ENCODE data around the gene R3HDM4. TPM values are rescaled to one million over a fixed set of nuclear protein-coding genes. Genes with fewer than 3 reads are reported as not detected.

R3HDM4 gene
- total and polyA plus RNA-seq, 9 of the 15 experiments (the other 6 are each of a cell fraction or from before 2014, with no cell fraction given), result 3.2 to 154 (median 59.0) TPM

- TF ChIP-seq NR2C2 (CRISPR knock-in tag; IDR thresholded peaks at IDR 0.05), result 0 out of 2 replicates have a peak, but pooled peaks have one; percentile 39
- no peak for TF ChIP-seq NR2C2 (tag; IDR thresholded peaks at IDR 0.05)
- TF ChIP-seq EP300 (IDR thresholded peaks at IDR 0.05; ENCODE audit: low read length), result peak; percentile 79
- TF ChIP-seq, protein P1, sequence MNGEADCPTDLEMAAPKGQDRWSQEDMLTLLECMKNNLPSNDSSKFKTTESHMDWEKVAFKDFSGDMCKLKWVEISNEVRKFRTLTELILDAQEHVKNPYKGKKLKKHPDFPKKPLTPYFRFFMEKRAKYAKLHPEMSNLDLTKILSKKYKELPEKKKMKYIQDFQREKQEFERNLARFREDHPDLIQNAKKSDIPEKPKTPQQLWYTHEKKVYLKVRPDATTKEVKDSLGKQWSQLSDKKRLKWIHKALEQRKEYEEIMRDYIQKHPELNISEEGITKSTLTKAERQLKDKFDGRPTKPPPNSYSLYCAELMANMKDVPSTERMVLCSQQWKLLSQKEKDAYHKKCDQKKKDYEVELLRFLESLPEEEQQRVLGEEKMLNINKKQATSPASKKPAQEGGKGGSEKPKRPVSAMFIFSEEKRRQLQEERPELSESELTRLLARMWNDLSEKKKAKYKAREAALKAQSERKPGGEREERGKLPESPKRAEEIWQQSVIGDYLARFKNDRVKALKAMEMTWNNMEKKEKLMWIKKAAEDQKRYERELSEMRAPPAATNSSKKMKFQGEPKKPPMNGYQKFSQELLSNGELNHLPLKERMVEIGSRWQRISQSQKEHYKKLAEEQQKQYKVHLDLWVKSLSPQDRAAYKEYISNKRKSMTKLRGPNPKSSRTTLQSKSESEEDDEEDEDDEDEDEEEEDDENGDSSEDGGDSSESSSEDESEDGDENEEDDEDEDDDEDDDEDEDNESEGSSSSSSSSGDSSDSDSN (IDR thresholded peaks at IDR 0.05; ENCODE audit: borderline replicate concordance in 1 of 2, low read depth in 2 of 2, low read length in 2 of 2), result peak in 1 of 2 experiments; percentile 84; a peak in 2 of 4 replicates
- TF ChIP-seq ARNT (IDR thresholded peaks at IDR 0.05), result peak; percentile 32 to 55; a peak in 2 of 4 replicates
- peak; percentile 87 for TF ChIP-seq SMARCA4 (IDR thresholded peaks at IDR 0.05)
- TF ChIP-seq ZNF551 (CRISPR knock-in tag; IDR thresholded peaks at IDR 0.05), result no peak
- no peak for TF ChIP-seq ZNF354B (CRISPR knock-in tag; IDR thresholded peaks at IDR 0.05)
- peak; percentile 84 for TF ChIP-seq CXXC5 (CRISPR knock-in tag; IDR thresholded peaks at IDR 0.05)
- TF ChIP-seq SREBF1 (IDR thresholded peaks at IDR 0.05; ENCODE audit: borderline replicate concordance, low read depth, low read length), result no peak
- TF ChIP-seq ZBTB7A (IDR thresholded peaks at IDR 0.05; ENCODE audit: borderline replicate concordance, control insufficient read depth, low read depth, low read length), result no peak
- TF ChIP-seq, protein P2, sequence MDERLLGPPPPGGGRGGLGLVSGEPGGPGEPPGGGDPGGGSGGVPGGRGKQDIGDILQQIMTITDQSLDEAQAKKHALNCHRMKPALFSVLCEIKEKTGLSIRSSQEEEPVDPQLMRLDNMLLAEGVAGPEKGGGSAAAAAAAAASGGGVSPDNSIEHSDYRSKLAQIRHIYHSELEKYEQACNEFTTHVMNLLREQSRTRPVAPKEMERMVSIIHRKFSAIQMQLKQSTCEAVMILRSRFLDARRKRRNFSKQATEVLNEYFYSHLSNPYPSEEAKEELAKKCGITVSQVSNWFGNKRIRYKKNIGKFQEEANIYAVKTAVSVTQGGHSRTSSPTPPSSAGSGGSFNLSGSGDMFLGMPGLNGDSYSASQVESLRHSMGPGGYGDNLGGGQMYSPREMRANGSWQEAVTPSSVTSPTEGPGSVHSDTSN (CRISPR knock-in tag; IDR thresholded peaks at IDR 0.05; ENCODE audit: low read depth), result no peak
- TF ChIP-seq, protein P2 (tag; conservative IDR thresholded peaks at IDR 0.05; ENCODE audit: low read depth), result 0 out of 2 replicates have a peak, but pooled peaks have one; percentile 28
- no peak for TF ChIP-seq SETDB1 (IDR thresholded peaks at IDR 0.05; ENCODE audit: low read length)
- TF ChIP-seq, protein P3, sequence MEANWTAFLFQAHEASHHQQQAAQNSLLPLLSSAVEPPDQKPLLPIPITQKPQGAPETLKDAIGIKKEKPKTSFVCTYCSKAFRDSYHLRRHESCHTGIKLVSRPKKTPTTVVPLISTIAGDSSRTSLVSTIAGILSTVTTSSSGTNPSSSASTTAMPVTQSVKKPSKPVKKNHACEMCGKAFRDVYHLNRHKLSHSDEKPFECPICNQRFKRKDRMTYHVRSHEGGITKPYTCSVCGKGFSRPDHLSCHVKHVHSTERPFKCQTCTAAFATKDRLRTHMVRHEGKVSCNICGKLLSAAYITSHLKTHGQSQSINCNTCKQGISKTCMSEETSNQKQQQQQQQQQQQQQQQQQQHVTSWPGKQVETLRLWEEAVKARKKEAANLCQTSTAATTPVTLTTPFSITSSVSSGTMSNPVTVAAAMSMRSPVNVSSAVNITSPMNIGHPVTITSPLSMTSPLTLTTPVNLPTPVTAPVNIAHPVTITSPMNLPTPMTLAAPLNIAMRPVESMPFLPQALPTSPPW (CRISPR knock-in tag; IDR thresholded peaks at IDR 0.05), result peak; percentile 55; the same call in 1 of the 2 replicates
- TF ChIP-seq MNT (conservative IDR thresholded peaks at IDR 0.05), result peak in 1 of 2 experiments; percentile 48; a peak in 2 of 4 replicates
- TF ChIP-seq IFI16 (CRISPR knock-in tag; IDR thresholded peaks at IDR 0.05), result no peak
- TF ChIP-seq ZNF253 (CRISPR knock-in tag; conservative IDR thresholded peaks at IDR 0.05), result no peak
- no peak for TF ChIP-seq ARHGAP35 (IDR thresholded peaks at IDR 0.05; ENCODE audit: partially characterized antibody)
- no peak for TF ChIP-seq CHD1 (IDR thresholded peaks at IDR 0.05; ENCODE audit: low read length)
Observed at GRCh38 chr19:958967-959855, 46.2 kb upstream of the R3HDM4 start (continued).

Measured in K562 (cell line).